ENCODE results near the gene UBXN6.

Gene UBXN6

GRCh38 chr19:4493104-4493928 lies 35.7 kb upstream of the UBXN6 start:
- no peak for DNase-seq

GRCh38 chr19:4492337-4493103 lies 34.9 kb upstream of the UBXN6 start:
- no peak for DNase-seq

GRCh38 chr19:4491446-4491845 lies 33.9 kb upstream of the UBXN6 start:
- no peak for DNase-seq

- no peak for DNase-seq
Measured at GRCh38 chr19:4488496-4488895, 30.9 kb upstream of the UBXN6 start.

GRCh38 chr19:4487572-4487971 lies 30.0 kb upstream of the UBXN6 start:
- DNase-seq = no peak

GRCh38 chr19:4483385-4483784 lies 25.8 kb upstream of the UBXN6 start:
- DNase-seq = no peak

GRCh38 chr19:4482721-4483364 lies 25.2 kb upstream of the UBXN6 start:
- no peak for DNase-seq

GRCh38 chr19:4477034-4477801 lies 19.6 kb upstream of the UBXN6 start:
- no peak for DNase-seq

- DNase-seq = peak; percentile 55
Measured at GRCh38 chr19:4474514-4475022, 17.0 kb upstream of the UBXN6 start.

GRCh38 chr19:4473763-4474513 lies 16.3 kb upstream of the UBXN6 start:
- DNase-seq = no peak

GRCh38 chr19:4473011-4473762 lies 15.6 kb upstream of the UBXN6 start:
- DNase-seq = no peak

GRCh38 chr19:4472174-4472974 lies 14.8 kb upstream of the UBXN6 start, which contains the start of gene HDGFL2:
Gene HDGFL2, plus strand, starts transcription at chr19:4472297. Its CDS starts 54 bp downstream, at chr19:4472351.
- DNase-seq = no peak

GRCh38 chr19:4471403-4472173 lies 14.0 kb upstream of the UBXN6 start:
- peak; percentile 100 for DNase-seq

GRCh38 chr19:4467835-4468234 lies 10.2 kb upstream of the UBXN6 start:
- no peak for DNase-seq

GRCh38 chr19:4464815-4465581 lies 7.4 kb upstream of the UBXN6 start:
- no peak for DNase-seq

- no peak for DNase-seq
Measured at GRCh38 chr19:4456843-4457653, 546 bp downstream of the UBXN6 start.

GRCh38 chr19:4456476-4456842 lies 1.1 kb downstream of the UBXN6 start:
- DNase-seq = no peak

Measured in DMS153 (cell line).